Uterine smooth muscle cell (primary cell): Measurements from ENCODE around the gene OR4C5. TPM values are rescaled to one million over a fixed set of nuclear protein-coding genes. Genes with fewer than 3 reads are reported as not detected.

Source experiments
- total RNA-seq: library from RNA; depleted of rRNA; stranded (reverse); fragments of >200 nt; gene quantifications from 2 replicates; pipeline ENCODE4 v1.2.3, GENCODE V29; 2014

OR4C5 gene
- total RNA-seq = not detected in 2 replicates

GRCh38 chr11:48366365-48366764 lies at the start of gene OR4C5:
OR4C5 (minus strand) TSS chr11:48366465; CDS start chr11:48366465, 0 bp downstream.

GRCh38 chr11:48324620-48325019 lies 41.6 kb downstream of the OR4C5 start, which contains the start of gene OR4C3:
OR4C3 (plus strand) TSS chr11:48324920; CDS start chr11:48325022, 102 bp downstream.

Other genes starting within 250 kb of the OR4C5 start
- gene OR4B1, start 149.7 kb downstream of the OR4C5 start, total RNA-seq = not detected in 2 replicates
- not detected in 2 replicates for gene OR4X2, start 121.4 kb downstream of the OR4C5 start, total RNA-seq
- not detected in 2 replicates for gene OR4X1, start 102.6 kb downstream of the OR4C5 start, total RNA-seq
- not detected in 2 replicates for gene OR4S1, start 60.2 kb downstream of the OR4C5 start, total RNA-seq
- gene OR4C3, start 41.5 kb downstream of the OR4C5 start, total RNA-seq = not detected in 2 replicates
- not detected in 2 replicates for gene OR4A47, start 122.3 kb upstream of the OR4C5 start, total RNA-seq